ENCODE data around the gene C19orf25. TPM values are rescaled to one million over a fixed set of nuclear protein-coding genes. Genes with fewer than 3 reads are reported as not detected.

The C19orf25 gene
- total and polyA plus RNA-seq, 2 of the 13 experiments (the other 11 are each of a cell fraction or from before 2014, with no cell fraction given), result 14.2 to 32.4 TPM

DNA sequence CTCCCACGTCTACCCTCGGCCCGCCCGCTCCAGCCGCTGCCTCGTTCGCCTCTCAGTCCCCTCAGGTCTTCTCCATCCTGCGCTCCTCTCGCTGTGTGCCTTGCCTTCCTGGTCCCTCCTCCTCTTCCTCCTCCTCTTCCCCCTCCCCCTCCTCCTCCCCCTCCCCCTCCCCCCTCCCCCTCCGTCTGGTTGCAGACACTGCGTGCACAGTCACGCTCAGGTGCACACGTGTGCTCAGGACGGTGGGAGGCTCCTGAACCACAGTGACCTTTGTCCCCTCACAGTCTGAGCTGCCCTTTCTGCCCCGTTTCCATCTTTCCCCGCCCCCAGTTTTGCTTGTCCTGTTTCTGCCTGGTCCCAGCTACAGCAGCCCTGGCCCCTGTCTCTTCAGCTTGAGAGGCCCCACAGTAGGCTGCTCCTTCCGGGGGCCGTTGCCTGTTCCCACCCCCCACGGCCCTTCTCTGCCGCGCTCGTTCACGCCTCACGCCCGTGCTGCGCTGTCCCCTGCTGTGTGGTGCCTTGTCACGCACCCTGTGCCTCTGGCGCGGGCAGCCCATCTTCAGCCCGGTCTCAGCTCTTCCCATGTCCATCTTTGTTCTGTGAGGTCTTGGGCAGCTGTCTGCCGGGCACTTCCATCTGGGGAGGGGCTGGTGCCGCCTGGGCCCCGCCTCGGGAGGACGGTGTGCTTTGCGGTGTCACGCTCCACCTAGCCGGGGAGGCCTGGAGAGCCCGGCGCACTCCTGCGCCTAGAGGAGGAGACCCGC, 54.6 kb downstream of the C19orf25 start (continued):
- TF ChIP-seq, protein P1, sequence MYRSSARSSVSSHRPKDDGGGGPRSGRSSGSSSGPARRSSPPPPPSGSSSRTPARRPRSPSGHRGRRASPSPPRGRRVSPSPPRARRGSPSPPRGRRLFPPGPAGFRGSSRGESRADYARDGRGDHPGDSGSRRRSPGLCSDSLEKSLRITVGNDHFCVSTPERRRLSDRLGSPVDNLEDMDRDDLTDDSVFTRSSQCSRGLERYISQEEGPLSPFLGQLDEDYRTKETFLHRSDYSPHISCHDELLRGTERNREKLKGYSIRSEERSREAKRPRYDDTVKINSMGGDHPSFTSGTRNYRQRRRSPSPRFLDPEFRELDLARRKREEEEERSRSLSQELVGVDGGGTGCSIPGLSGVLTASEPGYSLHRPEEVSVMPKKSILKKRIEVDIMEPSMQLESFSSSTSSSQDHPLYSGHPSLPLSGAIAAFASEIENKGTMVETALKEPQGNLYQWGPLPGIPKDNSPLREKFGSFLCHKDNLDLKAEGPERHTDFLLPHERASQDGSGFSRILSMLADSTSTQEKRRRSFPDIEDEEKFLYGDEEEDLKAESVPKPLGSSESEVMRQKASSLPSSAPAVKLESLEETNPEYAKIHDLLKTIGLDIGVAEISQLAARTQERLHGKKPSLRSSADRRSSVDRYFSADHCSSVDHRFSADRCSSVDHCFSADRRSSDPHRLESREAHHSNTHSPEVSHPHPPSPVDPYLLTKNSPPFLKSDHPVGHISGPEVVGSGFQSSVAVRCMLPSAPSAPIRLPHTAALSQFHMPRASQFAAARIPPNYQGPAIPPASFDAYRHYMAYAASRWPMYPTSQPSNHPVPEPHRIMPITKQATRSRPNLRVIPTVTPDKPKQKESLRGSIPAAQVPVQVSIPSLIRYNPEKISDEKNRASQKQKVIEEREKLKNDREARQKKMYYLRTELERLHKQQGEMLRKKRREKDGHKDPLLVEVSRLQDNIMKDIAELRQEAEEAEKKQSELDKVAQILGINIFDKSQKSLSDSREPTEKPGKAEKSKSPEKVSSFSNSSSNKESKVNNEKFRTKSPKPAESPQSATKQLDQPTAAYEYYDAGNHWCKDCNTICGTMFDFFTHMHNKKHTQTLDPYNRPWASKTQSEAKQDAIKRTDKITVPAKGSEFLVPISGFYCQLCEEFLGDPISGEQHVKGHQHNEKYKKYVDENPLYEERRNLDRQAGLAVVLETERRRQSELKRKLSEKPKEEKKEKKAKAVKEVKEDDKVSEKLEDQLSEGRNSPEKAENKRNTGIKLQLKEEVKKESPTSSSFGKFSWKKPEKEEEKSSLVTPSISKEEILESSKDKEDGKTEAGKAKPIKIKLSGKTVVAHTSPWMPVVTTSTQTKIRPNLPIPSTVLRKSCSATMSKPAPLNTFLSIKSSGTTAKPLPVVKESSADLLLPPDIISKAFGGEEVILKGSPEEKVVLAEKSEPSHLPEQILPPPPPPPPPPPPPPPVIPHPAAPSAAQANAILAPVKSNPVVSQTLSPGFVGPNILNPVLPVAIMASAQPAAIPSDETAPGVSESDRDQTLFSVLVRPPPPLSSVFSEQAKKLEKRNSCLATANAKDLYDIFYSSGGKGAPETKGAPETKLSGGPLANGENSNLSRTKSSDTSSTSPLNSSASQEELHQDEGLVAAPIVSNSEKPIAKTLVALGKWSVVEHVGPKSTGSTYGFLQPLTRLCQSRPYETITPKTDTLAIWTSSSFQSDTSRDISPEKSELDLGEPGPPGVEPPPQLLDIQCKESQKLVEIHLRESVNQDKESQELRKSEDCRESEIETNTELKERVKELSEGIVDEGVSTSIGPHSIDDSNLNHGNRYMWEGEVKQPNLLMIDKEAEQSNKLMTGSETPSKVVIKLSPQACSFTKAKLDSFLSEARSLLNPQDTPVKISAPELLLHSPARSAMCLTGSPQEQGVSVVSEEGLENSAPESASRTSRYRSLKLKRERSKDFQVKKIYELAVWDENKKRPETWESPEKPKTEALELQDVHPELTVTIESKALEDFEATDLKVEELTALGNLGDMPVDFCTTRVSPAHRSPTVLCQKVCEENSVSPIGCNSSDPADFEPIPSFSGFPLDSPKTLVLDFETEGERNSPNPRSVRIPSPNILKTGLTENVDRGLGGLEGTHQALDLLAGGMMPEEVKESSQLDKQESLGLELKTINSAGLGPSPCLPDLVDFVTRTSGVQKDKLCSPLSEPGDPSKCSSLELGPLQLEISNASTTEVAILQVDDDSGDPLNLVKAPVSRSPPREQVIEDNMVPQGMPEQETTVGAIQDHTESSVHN (CRISPR knock-in tag; IDR thresholded peaks at IDR 0.05), result no peak
- TF ChIP-seq, protein P2, sequence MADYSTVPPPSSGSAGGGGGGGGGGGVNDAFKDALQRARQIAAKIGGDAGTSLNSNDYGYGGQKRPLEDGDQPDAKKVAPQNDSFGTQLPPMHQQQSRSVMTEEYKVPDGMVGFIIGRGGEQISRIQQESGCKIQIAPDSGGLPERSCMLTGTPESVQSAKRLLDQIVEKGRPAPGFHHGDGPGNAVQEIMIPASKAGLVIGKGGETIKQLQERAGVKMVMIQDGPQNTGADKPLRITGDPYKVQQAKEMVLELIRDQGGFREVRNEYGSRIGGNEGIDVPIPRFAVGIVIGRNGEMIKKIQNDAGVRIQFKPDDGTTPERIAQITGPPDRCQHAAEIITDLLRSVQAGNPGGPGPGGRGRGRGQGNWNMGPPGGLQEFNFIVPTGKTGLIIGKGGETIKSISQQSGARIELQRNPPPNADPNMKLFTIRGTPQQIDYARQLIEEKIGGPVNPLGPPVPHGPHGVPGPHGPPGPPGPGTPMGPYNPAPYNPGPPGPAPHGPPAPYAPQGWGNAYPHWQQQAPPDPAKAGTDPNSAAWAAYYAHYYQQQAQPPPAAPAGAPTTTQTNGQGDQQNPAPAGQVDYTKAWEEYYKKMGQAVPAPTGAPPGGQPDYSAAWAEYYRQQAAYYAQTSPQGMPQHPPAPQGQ (CRISPR knock-in tag; IDR thresholded peaks at IDR 0.05; ENCODE audit: borderline replicate concordance), result no peak
- TF ChIP-seq FOXC1 (CRISPR knock-in tag; IDR thresholded peaks at IDR 0.05; ENCODE audit: borderline replicate concordance) (0 out of 2 replicates have a peak, but pooled peaks have one; percentile 31), ZBTB7B (CRISPR knock-in tag; IDR thresholded peaks at IDR 0.05) (peak; percentile 72; the same call in 1 of the 2 replicates), ZNF335 (CRISPR knock-in tag; IDR thresholded peaks at IDR 0.05) (no peak), PHF21A (CRISPR knock-in tag; IDR thresholded peaks at IDR 0.05) (peak; percentile 96), NBN (conservative IDR thresholded peaks at IDR 0.05) (no peak), PCBP1 (IDR thresholded peaks at IDR 0.05; ENCODE audit: borderline replicate concordance, low read depth, low read length) (peak; percentile 98; the same call in 1 of the 2 replicates), RBAK (CRISPR knock-in tag; IDR thresholded peaks at IDR 0.05) (no peak), ESRRA (CRISPR knock-in tag; IDR thresholded peaks at IDR 0.05; ENCODE audit: low read depth) (0 out of 2 replicates have a peak, but pooled peaks have one; percentile 65), ZNF570 (CRISPR knock-in tag; IDR thresholded peaks at IDR 0.05; ENCODE audit: borderline replicate concordance) (no peak), ZNF768 (CRISPR knock-in tag; IDR thresholded peaks at IDR 0.05) (peak; percentile 30; the same call in 1 of the 2 replicates), ZBTB21 (CRISPR knock-in tag; IDR thresholded peaks at IDR 0.05) (no peak), BHLHE40 (IDR thresholded peaks at IDR 0.05; ENCODE audit: low read length) (peak; percentile 92), ZNF333 (CRISPR knock-in tag; IDR thresholded peaks at IDR 0.05; ENCODE audit: borderline replicate concordance) (no peak), NR2F1 (CRISPR knock-in tag; IDR thresholded peaks at IDR 0.05) (peak in 1 of 2 experiments; percentile 56; a peak in 1 of 4 replicates)
- TF ChIP-seq, protein P3, sequence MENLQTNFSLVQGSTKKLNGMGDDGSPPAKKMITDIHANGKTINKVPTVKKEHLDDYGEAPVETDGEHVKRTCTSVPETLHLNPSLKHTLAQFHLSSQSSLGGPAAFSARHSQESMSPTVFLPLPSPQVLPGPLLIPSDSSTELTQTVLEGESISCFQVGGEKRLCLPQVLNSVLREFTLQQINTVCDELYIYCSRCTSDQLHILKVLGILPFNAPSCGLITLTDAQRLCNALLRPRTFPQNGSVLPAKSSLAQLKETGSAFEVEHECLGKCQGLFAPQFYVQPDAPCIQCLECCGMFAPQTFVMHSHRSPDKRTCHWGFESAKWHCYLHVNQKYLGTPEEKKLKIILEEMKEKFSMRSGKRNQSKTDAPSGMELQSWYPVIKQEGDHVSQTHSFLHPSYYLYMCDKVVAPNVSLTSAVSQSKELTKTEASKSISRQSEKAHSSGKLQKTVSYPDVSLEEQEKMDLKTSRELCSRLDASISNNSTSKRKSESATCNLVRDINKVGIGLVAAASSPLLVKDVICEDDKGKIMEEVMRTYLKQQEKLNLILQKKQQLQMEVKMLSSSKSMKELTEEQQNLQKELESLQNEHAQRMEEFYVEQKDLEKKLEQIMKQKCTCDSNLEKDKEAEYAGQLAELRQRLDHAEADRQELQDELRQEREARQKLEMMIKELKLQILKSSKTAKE (CRISPR knock-in tag; IDR thresholded peaks at IDR 0.05; ENCODE audit: borderline replicate concordance), result peak; percentile 68
